Type B pancreatic cell (in vitro differentiated cells): ENCODE measurements around the gene KIAA1671. TPM values are rescaled to one million over a fixed set of nuclear protein-coding genes. Genes with fewer than 3 reads are reported as not detected.
"Not testable (repeated sequence)": the region's sequence is repeated elsewhere in the genome, so short reads cannot be mapped to it uniquely, and the experiment has no call there.

Experiments used
- DNase-seq: peaks from one replicate; pipeline ENCODE4 v3.0.0; 2021; ENCODE audit warnings: mixed read lengths; ENCODE audit not compliant: unreplicated experiment; ENCODE audit errors: extremely low spot score
- H3K27ac Mint-ChIP-seq: 2 replicates; pipeline ENCODE4 v1.8.0; 2021; ENCODE audit warnings: mild to moderate bottlenecking, mixed read lengths
- H3K27me3 Mint-ChIP-seq: 2 replicates; pipeline ENCODE4 v1.8.0; 2021; ENCODE audit warnings: mixed read lengths
- H3K36me3 Mint-ChIP-seq: 2 replicates; pipeline ENCODE4 v1.8.0; 2021; ENCODE audit warnings: mixed read lengths
- H3K4me1 Mint-ChIP-seq: one replicate; pipeline ENCODE4 v1.8.0; 2021; ENCODE audit warnings: mixed read lengths; ENCODE audit not compliant: unreplicated experiment
- H3K4me3 Mint-ChIP-seq: 2 replicates; pipeline ENCODE4 v1.8.0; 2021; ENCODE audit warnings: mild to moderate bottlenecking, mixed read lengths
- H3K9me3 Mint-ChIP-seq: 2 replicates; pipeline ENCODE4 v1.8.0; 2021; ENCODE audit warnings: mixed read lengths
- total RNA-seq: library from RNA; stranded (reverse); gene quantifications from 2 replicates; pipeline ENCODE4 v1.2.1, GENCODE V29; 2021; ENCODE audit warnings: low replicate concordance
- TF ChIP-seq, protein P1 (sequence below): fragments of 200-600 bp; sonication (generic); conservative IDR thresholded peaks from 2 replicates; pipeline ENCODE4 v1.5.0; 2021; ENCODE audit warnings: antibody characterized with exemption, mild to moderate bottlenecking

KIAA1671 gene
- total RNA-seq, 1 donor from 2014 or later, result 22.9 TPM

DNA sequence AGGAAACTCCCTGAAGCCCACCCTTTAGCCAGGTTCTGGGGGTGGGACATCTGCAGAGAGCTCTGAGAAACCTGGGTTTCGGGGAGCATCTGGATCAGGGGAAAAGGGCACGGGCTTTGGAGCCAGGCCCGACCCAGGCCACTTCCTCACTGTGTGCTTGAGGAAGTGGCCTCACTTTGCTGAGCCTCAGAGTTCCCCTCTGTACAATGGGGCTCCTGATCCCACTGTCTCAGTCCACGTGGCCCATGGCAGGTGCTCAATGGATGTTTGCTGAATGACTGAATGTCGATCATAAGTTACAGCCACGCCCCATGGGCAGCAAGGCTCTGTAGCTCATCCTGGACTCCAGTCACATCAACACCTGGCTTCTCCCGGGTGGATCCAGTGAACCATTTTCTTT, 248.5 kb downstream of the KIAA1671 start:
- Mint-ChIP-seq H3K27me3 (no peaks in the 10 kb centered on the region), H3K27ac (no peak overlapping the region), H3K36me3 (no peaks in the 10 kb centered on the region), H3K4me3 (no peak overlapping the region), H3K9me3 (no peaks in the 10 kb centered on the region), H3K4me1 (no peaks in the 10 kb centered on the region)
- TF ChIP-seq, protein P1, sequence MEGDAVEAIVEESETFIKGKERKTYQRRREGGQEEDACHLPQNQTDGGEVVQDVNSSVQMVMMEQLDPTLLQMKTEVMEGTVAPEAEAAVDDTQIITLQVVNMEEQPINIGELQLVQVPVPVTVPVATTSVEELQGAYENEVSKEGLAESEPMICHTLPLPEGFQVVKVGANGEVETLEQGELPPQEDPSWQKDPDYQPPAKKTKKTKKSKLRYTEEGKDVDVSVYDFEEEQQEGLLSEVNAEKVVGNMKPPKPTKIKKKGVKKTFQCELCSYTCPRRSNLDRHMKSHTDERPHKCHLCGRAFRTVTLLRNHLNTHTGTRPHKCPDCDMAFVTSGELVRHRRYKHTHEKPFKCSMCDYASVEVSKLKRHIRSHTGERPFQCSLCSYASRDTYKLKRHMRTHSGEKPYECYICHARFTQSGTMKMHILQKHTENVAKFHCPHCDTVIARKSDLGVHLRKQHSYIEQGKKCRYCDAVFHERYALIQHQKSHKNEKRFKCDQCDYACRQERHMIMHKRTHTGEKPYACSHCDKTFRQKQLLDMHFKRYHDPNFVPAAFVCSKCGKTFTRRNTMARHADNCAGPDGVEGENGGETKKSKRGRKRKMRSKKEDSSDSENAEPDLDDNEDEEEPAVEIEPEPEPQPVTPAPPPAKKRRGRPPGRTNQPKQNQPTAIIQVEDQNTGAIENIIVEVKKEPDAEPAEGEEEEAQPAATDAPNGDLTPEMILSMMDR, result no peak
- DNase-seq, result no peak

DNA sequence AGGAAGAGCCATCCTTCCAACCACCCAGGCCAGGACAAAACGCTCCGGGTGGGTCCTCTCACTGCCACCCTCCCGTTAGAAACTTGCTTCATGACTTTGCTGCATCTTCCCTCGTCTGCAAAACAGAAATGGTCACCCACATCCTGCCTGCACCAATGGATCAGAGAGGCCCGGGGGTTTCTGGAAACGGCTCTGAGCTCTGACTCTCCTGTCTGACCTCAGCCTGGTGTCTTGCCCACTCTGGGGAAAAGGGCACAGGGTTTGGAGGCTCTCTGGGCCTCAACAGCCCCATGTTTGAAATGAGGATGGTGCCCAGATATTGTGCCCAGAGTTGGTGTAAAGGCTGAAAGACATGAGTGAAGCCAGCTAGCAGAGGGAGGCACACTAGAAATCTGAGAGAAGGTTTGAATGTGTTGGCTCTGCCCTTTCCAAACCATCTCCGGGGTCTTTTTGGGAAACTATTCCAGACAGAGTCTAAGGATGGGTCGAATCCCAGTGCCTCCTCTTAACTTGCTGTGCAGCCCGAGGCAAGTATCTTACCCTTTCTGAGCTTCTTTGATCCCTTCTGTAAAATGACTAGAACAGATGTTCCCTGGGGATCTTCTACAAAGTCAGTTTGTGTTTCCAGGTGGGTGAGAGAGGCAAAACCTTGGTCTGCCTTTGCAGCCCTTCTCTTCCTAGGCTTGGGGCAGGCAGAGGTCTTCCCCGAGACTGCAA, 249.2 kb downstream of the KIAA1671 start:
- no peak overlapping the region for H3K27ac Mint-ChIP-seq
- H3K27me3 Mint-ChIP-seq, result no peaks in the 10 kb centered on the region
- TF ChIP-seq, protein P1, result no peak
- DNase-seq, result no peak
- H3K4me1 Mint-ChIP-seq, result no peaks in the 10 kb centered on the region
- H3K4me3 Mint-ChIP-seq, result no peak overlapping the region
- H3K36me3 Mint-ChIP-seq, result no peaks in the 10 kb centered on the region
- H3K9me3 Mint-ChIP-seq, result no peaks in the 10 kb centered on the region

DNA sequence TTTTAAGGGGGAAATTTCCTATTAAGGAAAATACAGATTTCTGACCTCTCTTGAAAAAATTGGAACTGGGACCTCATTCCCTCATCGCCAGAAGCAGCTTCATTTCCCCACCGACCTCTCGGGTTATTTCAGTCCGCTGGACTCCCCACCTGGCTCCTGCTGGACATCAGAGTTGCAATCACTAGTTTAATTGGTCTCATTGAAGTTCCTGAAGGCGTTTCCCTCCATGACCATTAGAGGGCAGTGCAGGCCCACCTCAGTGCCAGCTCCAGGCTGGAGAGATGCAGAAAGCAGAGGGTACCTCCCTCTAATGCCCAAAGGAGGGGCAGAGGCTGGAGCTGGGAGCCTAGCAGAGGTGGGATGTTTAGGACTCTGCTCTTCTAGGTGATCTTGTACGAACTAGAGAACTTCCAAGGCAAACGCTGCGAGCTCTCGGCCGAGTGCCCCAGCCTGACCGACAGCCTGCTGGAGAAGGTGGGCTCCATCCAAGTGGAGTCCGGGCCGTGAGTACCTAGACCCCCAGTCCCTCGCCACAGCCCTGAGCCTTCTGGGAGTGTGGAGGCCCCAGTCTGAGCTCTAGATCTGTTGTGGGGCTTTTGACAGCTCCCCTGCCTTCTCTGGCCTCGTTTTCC, 249.9 kb downstream of the KIAA1671 start:
- no peak overlapping the region for H3K4me3 Mint-ChIP-seq
- DNase-seq, result no peak
- H3K4me1 Mint-ChIP-seq, result no peaks in the 10 kb centered on the region
- H3K9me3 Mint-ChIP-seq, result no peaks in the 10 kb centered on the region
- TF ChIP-seq, protein P1, result peak; percentile 93
- H3K36me3 Mint-ChIP-seq, result no peaks in the 10 kb centered on the region
- H3K27ac Mint-ChIP-seq, result no peak overlapping the region
- H3K27me3 Mint-ChIP-seq, result no peaks in the 10 kb centered on the region

DNA sequence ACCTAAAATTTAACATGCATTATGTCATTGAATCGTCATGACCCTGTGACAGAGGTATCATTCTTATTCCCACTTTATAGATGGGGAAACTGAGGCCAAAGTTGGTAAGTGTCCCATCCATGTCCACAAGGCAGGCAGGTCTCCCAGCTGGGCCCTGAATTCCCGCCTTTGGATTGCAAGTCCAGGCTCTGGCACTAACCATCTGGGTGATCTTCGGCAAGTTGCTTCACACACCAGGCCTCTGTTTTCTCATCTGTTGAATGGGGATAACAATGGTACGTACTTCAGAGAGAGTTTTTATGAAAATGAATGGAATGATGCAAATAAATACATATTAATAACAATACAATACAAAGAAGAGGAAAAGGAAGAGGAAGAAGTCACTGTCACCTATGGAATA, 250.6 kb downstream of the KIAA1671 start:
- no peaks in the 10 kb centered on the region for H3K36me3 Mint-ChIP-seq
- H3K27me3 Mint-ChIP-seq, result no peaks in the 10 kb centered on the region
- DNase-seq, result no peak
- TF ChIP-seq, protein P1, result no peak
- no peak overlapping the region for H3K4me3 Mint-ChIP-seq
- H3K27ac Mint-ChIP-seq, result no peak overlapping the region
- no peaks in the 10 kb centered on the region for H3K9me3 Mint-ChIP-seq
- no peaks in the 10 kb centered on the region for H3K4me1 Mint-ChIP-seq

DNA sequence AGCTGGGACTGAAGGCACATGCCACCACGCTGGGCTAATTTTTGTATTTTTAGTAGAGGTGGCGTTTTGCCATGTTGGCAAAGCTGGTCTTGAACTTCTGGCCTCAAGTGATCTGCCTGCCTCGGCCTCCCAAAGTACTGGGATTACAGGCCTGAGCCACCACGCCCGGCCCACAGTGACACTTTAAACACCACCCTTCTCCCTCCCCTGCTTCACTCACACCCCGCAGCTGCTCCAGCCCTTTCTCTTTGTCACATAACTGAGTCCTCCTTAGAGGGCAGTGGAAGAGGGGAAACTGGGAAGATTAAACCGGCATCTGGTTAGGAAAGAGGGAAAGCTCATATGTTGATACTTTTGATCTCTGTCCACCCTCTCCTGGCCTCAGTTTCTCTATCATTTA, 252.0 kb downstream of the KIAA1671 start:
- not testable (repeated sequence) for H3K9me3 Mint-ChIP-seq, H3K4me3 Mint-ChIP-seq, H3K4me1 Mint-ChIP-seq, H3K27me3 Mint-ChIP-seq, DNase-seq, H3K36me3 Mint-ChIP-seq, H3K27ac Mint-ChIP-seq

DNA sequence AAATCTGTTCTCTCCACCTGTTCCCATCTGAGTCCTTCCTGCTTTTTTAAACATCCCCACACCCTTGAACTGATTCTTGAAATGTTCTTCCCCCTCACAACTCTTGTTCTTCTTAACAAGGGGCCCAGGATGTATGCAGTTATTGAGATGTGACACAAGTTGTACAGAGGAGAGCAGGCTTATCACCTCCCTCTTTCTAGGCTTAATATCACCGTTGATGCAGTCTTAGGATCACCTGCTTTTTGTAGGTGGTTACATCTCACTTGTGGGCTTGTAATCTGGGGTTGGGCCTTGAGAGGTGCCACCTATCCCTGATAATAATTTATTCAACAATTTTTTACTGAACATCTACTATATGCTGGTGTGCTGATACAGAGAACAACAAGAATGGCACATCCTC, 253.3 kb downstream of the KIAA1671 start:
- Mint-ChIP-seq H3K9me3 (no peaks in the 10 kb centered on the region), H3K4me1 (no peaks in the 10 kb centered on the region), H3K27me3 (no peaks in the 10 kb centered on the region), H3K27ac (no peak overlapping the region), H3K36me3 (no peaks in the 10 kb centered on the region), H3K4me3 (no peak overlapping the region)
- no peak for DNase-seq
- TF ChIP-seq, protein P1, result no peak
